Panc1 (cell line): Measurements from ENCODE around the gene DPM1. TPM values are rescaled to one million over a fixed set of nuclear protein-coding genes. Genes with fewer than 3 reads are reported as not detected.

Experiments used
- ATAC-seq: fragments of 200-7000 bp; cut with Tn5 transposase; 2 replicates; pipeline ENCODE4 v1.9.1; 2020; ENCODE audit warnings: mild to moderate bottlenecking, moderate library complexity
- BruUV-seq: library from RNA; stranded (reverse); fragments of 400-500 nt; replicated peaks from 2 replicates; lab custom pipeline; 2021; lab: Mats Ljungman, UMichigan
- CTCF ChIA-PET: fragments of 300-600 bp; sonication (Branson Sonifier 250); formaldehyde crosslinking; loops from one replicate; lab custom pipeline; 2022; ENCODE audit warnings: antibody characterized with exemption; lab: Charles Lee
- POLR2A ChIA-PET: fragments of 300-600 bp; sonication (Branson Sonifier 250); formaldehyde crosslinking; loops from one replicate; lab custom pipeline; 2022; ENCODE audit warnings: antibody characterized with exemption; lab: Charles Lee
- DNase-seq: peaks from one replicate; pipeline ENCODE4 v3.0.0-alpha.2; 2010; ENCODE audit warnings: low read depth, low spot score
- H3K27ac ChIP-seq: 2 replicates; pipeline ENCODE4 v1.5.1; 2011; ENCODE audit warnings: mild to moderate bottlenecking, low read length, inconsistent platforms
- H3K27me3 ChIP-seq: fragments of 200-500 bp; sonication (Bioruptor generic); 2 replicates; pipeline ENCODE4 v1.6.0; 2014; ENCODE audit warnings: low read length, inconsistent platforms; ENCODE audit not compliant: control insufficient read depth, insufficient read depth
- H3K36me3 ChIP-seq: fragments of 200-500 bp; sonication (Bioruptor generic); 2 replicates; pipeline ENCODE4 v1.5.1; 2014; ENCODE audit warnings: inconsistent platforms, mild to moderate bottlenecking, low read length, moderate library complexity; ENCODE audit not compliant: control insufficient read depth, insufficient read depth
- H3K4me1 ChIP-seq: 2 replicates; pipeline ENCODE4 v1.5.1; 2011; ENCODE audit warnings: inconsistent platforms, mild to moderate bottlenecking, low read length, moderate library complexity; ENCODE audit not compliant: control insufficient read depth, insufficient read depth
- H3K4me3 ChIP-seq, 2 experiments: 2 replicates each; pipeline ENCODE4 v1.5.1; 2011 to 2012; ENCODE audit warnings: low read depth in 2 of 2, low read length in 2 of 2, mild to moderate bottlenecking in 2 of 2, inconsistent platforms in 1 of 2, moderate library complexity in 1 of 2
- H3K9me3 ChIP-seq: fragments of 200-500 bp; sonication (Bioruptor generic); 2 replicates; pipeline ENCODE4 v1.5.1; 2014; ENCODE audit warnings: low read depth, mild to moderate bottlenecking, inconsistent platforms, low read length, moderate library complexity; ENCODE audit not compliant: control insufficient read depth, insufficient read depth
- CTCF ChIP-seq: fragments of 450-650 bp; IDR thresholded peaks from 2 replicates; pipeline ENCODE4 v1.5.1; 2017; ENCODE audit warnings: mild to moderate bottlenecking
- POLR2AphosphoS5 ChIP-seq: IDR thresholded peaks from 2 replicates; pipeline ENCODE4 v1.6.1; 2012; ENCODE audit warnings: mild to moderate bottlenecking, low read depth, low read length, moderate library complexity
- REST ChIP-seq, 2 experiments: IDR thresholded peaks; 2 replicates each; pipeline ENCODE4 v1.6.1; 2011 to 2012; ENCODE audit warnings: low read depth in 2 of 2, control low read depth in 1 of 2, low read length in 1 of 2, mild to moderate bottlenecking in 1 of 2, moderate library complexity in 1 of 2; ENCODE audit not compliant: insufficient read depth in 1 of 2
- SIN3A ChIP-seq: IDR thresholded peaks from 2 replicates; pipeline ENCODE4 v1.6.1; 2012; ENCODE audit warnings: low read depth, mild to moderate bottlenecking, low read length, moderate library complexity, borderline replicate concordance; ENCODE audit not compliant: insufficient read depth
- TCF7L2 ChIP-seq: IDR thresholded peaks from 2 replicates; pipeline ENCODE4 v1.6.1; 2011; ENCODE audit warnings: mild to moderate bottlenecking, low read depth, low read length, inconsistent platforms
- in situ Hi-C: cut with HindIII; loops from 2 replicates; pipeline ENCODE4 v1.10.0; 2016; ENCODE audit warnings: low sequenced_read_pairs, low pct_unique_long_range_greater_than_20kb
- intact Hi-C: fragments of 100-400 bp; cut with micrococcal nuclease; formaldehyde crosslinking; loops from one replicate; pipeline ENCODE4 v1.10.0; 2022; ENCODE audit not compliant: unreplicated experiment
- total RNA-seq: library from RNA; stranded (reverse); gene quantifications from one replicate; pipeline ENCODE4 v1.2.1, GENCODE V29; 2021; ENCODE audit not compliant: unreplicated experiment

DPM1 gene
- total RNA-seq, 1 experiment from 2014 or later = 50.2 TPM

GRCh38 chr20:50893620-50894019 is 64.7 kb downstream of the DPM1 start:
- BruUV-seq = no TSS peak
- DNase-seq (no peak), ATAC-seq (no peak)
- Histone ChIP-seq H3K4me3 (no peak overlapping the region), H3K4me1 (no peaks in the 10 kb centered on the region), H3K9me3 (no peaks in the 10 kb centered on the region), H3K27ac (no peak overlapping the region), H3K27me3 (no peaks in the 10 kb centered on the region), H3K36me3 (peaks cover 27% of the 10 kb centered on the region)
- intact Hi-C loops (no loop called here), in situ Hi-C loops (no loop called here)
- TF ChIP-seq POLR2AphosphoS5 (no peak), CTCF (no peak), TCF7L2 (no peak)
- CTCF ChIA-PET = no interaction called here
- POLR2A ChIA-PET = no interaction called here

GRCh38 chr20:50892394-50892793 is 65.9 kb downstream of the DPM1 start:
- Histone ChIP-seq H3K4me1 (no peaks in the 10 kb centered on the region), H3K36me3 (peaks cover 20% of the 10 kb centered on the region), H3K9me3 (no peaks in the 10 kb centered on the region), H3K27ac (no peak overlapping the region), H3K4me3 (no peak overlapping the region), H3K27me3 (no peaks in the 10 kb centered on the region)
- no TSS peak for BruUV-seq
- TF ChIP-seq TCF7L2 = no peak
- no peak for TF ChIP-seq REST (IDR thresholded peaks at IDR 0.05; ENCODE audit: insufficient read depth in 1 of 2, low read depth in 2 of 2, low read length in 1 of 2)
- TF ChIP-seq POLR2AphosphoS5 = no peak
- no peak for TF ChIP-seq SIN3A
- no peak for TF ChIP-seq CTCF
- intact Hi-C loops = no loop called here
- no peak for ATAC-seq
- in situ Hi-C loops = no loop called here
- ChIA-PET CTCF (no interaction called here), POLR2A (no interaction called here)
- no peak for DNase-seq
